Epithelial cell of esophagus (primary cell): ENCODE measurements around the gene FARSB.
A peak's percentile ranks its signal among the peaks of the same experiment; 100 is the strongest.

ENCODE experiments used
- DNase-seq: peaks from one replicate; pipeline ENCODE4 v3.0.0; 2010; ENCODE audit warnings: low read depth
- H3K4me3 ChIP-seq: 2 replicates; pipeline ENCODE4 v1.5.1; 2011; ENCODE audit warnings: mild to moderate bottlenecking, low read length, control low read depth
- TF ChIP-seq, protein P1 (sequence below): IDR thresholded peaks from 2 replicates; pipeline ENCODE4 v1.5.1; 2011; ENCODE audit warnings: low read depth, mild to moderate bottlenecking, low read length, control low read depth, inconsistent platforms; ENCODE audit not compliant: insufficient read depth; ENCODE audit errors: missing control alignments

FARSB gene

DNA sequence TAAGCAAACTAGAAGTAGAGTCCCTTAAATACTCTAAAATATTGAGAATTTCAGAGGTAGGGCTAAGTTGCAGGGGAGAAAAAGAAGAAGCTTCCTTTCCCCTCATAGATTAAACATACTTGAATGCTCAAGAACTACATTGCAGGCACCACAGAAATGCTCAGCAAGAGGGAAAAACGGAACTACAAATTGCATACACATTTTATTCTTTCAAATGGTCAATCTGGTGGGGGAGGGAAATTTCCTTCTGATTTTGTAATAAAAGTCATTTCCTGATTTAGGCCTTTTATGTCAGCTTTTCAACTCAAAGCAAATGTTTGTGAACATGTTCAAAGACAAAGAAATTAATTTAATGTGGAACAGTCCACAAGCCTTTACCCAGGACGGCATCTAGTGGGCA lies 33.0 kb downstream of the FARSB start:
- no peak for DNase-seq
- TF ChIP-seq, protein P1, sequence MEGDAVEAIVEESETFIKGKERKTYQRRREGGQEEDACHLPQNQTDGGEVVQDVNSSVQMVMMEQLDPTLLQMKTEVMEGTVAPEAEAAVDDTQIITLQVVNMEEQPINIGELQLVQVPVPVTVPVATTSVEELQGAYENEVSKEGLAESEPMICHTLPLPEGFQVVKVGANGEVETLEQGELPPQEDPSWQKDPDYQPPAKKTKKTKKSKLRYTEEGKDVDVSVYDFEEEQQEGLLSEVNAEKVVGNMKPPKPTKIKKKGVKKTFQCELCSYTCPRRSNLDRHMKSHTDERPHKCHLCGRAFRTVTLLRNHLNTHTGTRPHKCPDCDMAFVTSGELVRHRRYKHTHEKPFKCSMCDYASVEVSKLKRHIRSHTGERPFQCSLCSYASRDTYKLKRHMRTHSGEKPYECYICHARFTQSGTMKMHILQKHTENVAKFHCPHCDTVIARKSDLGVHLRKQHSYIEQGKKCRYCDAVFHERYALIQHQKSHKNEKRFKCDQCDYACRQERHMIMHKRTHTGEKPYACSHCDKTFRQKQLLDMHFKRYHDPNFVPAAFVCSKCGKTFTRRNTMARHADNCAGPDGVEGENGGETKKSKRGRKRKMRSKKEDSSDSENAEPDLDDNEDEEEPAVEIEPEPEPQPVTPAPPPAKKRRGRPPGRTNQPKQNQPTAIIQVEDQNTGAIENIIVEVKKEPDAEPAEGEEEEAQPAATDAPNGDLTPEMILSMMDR, result no peak
- H3K4me3 ChIP-seq, result no peak overlapping the region

DNA sequence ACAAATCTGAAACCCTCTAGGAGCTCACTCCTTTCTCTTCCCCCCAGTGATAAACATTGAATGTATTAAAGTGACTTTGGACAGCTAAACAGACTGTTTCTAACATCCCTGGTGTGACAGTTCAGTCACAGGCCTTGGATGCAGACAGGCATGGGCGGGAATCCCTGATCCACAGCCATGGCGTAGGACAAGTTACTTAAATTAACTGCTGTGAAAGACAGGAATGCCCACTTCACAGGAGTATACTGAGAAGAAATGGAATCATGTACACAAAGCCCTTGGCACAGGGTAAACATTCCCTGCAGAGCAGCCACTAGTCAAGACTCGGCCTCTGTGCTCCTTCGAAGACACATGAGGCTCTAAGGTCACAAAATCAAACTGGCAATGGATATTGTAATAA lies 34.0 kb downstream of the FARSB start:
- H3K4me3 ChIP-seq, result no peak overlapping the region
- TF ChIP-seq, protein P1, result no peak
- no peak for DNase-seq

DNA sequence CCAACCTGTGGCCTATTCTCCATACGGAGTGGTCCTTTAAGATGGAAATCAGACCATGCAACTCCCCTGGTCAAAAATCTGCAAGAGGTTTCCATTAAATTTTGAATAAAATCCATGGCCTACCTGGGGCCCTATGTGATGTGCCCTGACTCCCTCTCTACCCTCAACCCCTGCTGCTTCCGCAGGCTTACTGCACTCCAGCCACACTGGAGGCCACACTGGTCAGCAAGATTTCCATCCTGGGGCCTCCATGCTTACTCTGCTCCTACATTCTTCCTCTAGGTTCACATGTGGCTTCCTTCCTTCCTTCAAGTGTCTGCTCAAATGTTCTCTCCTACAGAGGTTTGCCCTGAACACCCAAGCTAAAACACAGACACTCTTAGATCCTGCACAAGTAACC lies 40.6 kb downstream of the FARSB start:
- TF ChIP-seq, protein P1, result no peak
- H3K4me3 ChIP-seq, result no peak overlapping the region
- DNase-seq, result no peak

DNA sequence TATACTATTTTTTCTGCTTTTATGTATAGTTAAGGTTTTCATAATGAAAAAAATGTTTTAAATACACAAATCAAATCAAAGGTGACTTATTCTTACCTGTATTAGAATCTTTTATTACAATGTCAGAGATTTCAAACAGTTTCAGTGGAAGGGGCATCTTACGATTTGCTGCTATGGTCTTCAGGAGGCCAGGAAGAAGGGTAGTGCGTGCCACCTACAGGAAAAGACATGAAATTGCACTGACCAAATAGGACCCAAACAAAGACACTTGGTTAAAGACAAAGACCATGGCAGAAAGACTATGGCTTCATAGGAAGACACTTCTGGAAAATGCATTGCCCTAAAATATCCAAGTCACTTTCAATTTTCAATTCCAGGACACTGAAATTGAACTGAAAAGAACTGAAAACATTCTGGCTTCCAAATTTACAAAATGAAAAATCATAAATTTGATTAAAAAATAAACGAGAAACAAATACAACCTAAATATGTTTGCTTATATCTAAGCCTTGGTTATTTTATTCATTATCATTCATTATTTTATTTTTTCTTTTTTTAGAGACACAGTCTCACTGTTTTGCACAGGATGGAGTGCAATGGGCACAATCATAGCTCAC lies 42.1 kb downstream of the FARSB start:
- TF ChIP-seq, protein P1, result peak; percentile 89
- DNase-seq, result peak; percentile 58
- no peak overlapping the region for H3K4me3 ChIP-seq

DNA sequence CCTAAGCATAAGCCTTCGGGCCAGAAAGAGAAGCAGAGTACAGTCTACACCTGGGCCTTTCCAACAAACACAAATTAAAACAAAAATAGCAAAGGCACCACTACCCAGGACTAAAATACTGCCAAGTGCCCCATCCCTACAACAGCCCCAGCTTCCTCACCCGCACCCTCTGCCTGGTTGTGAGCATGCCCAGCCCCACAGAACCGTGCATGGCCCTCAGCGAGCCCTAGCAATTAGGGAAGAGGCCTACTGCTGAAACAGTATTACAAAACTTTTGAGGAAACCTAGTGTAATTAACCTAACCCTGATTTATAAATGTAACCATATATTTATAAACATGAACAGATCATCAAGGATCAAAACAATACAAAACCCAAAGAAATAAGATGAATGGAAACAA lies 44.2 kb downstream of the FARSB start:
- no peak overlapping the region for H3K4me3 ChIP-seq
- TF ChIP-seq, protein P1, result no peak
- DNase-seq, result no peak

DNA sequence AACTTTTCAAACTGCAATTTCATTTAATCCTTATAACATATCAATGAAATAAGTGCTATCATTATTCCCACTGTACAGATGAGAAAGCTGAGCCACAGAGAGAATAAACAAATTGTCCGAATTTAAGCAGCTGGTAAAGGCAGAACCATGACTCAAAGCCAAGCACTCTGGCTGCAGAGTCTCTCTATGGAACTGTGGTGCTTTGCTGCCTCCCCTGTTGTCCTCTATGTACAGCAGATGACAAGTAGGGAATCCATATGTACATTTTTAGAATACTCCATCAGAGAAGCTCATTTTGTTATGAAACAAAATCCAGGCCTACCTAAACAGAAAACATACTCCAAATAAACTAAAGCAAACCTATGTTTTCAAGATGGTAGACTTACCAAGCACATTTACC lies 45.1 kb downstream of the FARSB start:
- no peak overlapping the region for H3K4me3 ChIP-seq
- DNase-seq, result peak; percentile 6
- TF ChIP-seq, protein P1, result peak; percentile 38

DNA sequence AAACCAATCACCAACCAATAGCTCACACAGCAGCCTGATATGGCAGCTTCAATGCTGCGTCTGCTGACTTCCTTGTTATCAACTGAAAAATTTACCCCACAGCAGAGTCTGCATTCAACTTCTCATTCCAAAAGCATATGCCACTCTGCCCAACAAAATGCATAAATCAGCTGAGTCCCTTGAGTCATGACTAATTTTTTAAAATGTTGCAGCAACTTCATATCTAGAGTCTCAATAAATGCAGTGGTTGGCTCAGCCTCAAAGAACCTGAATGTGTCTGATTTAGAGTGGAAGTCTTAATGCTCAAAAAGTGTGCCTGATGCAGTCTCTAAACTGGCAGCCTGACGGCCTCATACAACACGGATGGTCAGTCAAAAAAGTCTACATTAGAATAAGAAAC lies 46.5 kb downstream of the FARSB start:
- no peak overlapping the region for H3K4me3 ChIP-seq
- no peak for DNase-seq
- TF ChIP-seq, protein P1, result no peak
